ENCODE measurements around the gene CFAP74.
A peak's percentile ranks its signal among the peaks of the same experiment; 100 is the strongest.

CFAP74 gene

DNA sequence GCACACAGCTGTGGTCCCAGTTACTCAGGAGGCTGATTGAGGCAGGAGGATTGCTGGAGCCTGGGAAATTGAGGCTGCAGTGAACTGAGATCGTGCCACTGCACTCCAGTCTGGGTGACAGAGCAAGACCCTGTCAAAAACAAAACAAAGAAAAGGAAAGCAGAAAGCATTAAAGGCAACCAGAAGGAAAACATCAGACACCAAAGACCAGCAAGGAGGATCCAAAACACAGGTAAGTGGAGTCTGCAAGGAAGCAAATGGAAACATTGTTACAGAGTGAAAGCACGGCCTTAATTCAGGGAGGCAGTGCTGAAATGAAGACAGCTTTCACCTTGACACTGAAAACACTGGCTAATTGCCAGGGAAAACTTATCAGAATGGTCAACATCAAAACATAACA is 40.8 kb downstream of the CFAP74 start:
- no peak overlapping the region for H3K4me3 Mint-ChIP-seq
- no peaks in the 10 kb centered on the region for H3K36me3 Mint-ChIP-seq (ENCODE audit: low read depth)
- no peaks in the 10 kb centered on the region for H3K9me3 Mint-ChIP-seq
- no peak overlapping the region for H3K27ac Mint-ChIP-seq
- peaks cover 6% of the 10 kb centered on the region for H3K4me1 Mint-ChIP-seq (ENCODE audit: low read depth)
- peaks cover 25% of the 10 kb centered on the region for H3K27me3 Mint-ChIP-seq

DNA sequence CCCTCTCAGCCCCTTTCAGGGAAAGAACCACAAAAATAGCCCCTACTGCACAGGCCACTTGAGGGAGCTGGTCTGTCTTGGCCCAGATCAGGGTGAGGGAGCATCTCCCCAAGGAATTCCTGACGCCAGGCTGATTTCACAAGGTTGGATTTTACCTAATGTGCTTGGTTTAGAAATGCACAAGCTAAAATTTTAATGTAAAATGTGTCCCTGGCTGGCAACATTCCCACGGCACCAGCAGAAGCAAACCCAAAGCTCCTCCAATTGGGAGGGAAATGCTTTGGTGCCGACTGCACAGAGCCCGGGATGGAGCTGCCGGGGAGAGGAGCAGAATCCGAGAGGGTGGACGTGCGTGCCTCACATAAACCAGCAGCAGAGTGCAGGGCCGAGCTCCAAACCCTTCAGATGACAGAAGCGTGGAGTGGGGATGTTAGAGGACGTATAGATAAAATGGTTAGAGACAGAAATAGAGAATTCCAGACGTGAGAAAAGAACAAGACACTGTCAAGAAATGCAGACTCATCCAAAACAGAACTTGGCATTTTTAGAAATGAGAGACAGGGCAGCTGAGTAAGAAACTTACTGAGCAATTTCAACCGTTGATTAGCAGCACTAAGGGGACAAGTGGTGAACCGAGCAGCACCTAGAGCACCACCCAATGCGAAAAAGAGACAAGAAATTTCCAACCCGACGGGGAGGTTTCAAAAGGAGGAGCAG is 42.9 kb downstream of the CFAP74 start:
- no peak overlapping the region for H3K4me3 Mint-ChIP-seq
- peaks cover 25% of the 10 kb centered on the region for H3K27me3 Mint-ChIP-seq
- H3K27ac Mint-ChIP-seq = no peak overlapping the region
- H3K36me3 Mint-ChIP-seq (ENCODE audit: low read depth) = no peaks in the 10 kb centered on the region
- H3K4me1 Mint-ChIP-seq (ENCODE audit: low read depth) = peaks cover 6% of the 10 kb centered on the region
- H3K9me3 Mint-ChIP-seq = no peaks in the 10 kb centered on the region

DNA sequence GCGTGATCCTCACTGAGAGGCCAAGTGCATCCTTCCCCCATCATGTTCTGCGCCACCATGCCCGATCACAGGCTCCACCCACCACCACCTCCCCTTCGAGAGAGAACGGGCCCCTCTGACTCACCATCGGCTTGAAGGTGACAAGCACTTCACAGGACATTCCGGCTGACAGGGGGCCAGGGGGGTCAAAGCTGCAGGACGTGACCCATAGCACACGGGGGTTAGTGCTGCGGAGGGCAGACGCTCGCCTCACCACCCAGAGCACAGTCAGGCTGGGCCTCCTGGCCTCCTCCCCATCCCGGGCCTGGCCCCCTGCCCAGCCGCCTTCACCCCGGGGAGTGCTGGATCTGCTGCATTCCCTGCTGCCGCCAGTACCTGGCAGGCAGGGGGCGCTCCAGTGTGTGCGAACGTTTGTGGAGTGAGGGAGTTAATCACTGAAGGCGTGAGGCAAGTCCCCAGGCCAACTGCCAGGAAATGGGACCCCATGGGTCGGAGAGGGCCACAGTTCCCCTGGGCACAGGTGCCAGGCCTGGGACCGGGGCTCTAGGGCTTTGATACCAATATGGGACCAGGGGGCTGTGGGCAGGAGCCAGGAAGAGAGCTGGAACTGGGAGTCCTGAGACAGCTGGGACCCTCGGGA is 43.6 kb downstream of the CFAP74 start:
- H3K4me3 Mint-ChIP-seq = no peak overlapping the region
- H3K36me3 Mint-ChIP-seq (ENCODE audit: low read depth) = no peaks in the 10 kb centered on the region
- peaks cover 7% of the 10 kb centered on the region for H3K4me1 Mint-ChIP-seq (ENCODE audit: low read depth)
- H3K9me3 Mint-ChIP-seq = no peaks in the 10 kb centered on the region
- peaks cover 25% of the 10 kb centered on the region for H3K27me3 Mint-ChIP-seq
- no peak overlapping the region for H3K27ac Mint-ChIP-seq

DNA sequence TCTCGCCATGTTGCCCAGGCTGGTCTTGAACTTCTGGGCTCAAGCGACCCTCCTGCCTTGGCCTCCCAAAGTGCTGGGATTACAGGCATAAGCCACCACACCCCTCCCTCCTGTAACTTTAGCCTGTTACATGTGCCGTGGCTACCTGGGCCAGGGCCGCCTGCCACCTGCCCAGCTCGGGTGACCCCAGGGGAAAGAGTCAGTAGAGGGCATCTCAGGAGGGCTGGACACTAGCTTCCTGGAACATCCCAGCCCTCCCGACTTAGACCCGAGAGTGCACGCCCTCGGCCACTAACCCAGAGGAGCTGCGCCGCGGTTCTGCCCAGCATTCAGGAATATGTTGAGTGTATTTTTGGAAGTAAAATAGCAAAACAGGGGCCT is 44.1 kb downstream of the CFAP74 start:
- H3K9me3 Mint-ChIP-seq = no peaks in the 10 kb centered on the region
- no peak overlapping the region for H3K27ac Mint-ChIP-seq
- H3K4me1 Mint-ChIP-seq (ENCODE audit: low read depth) = peaks cover 11% of the 10 kb centered on the region
- H3K27me3 Mint-ChIP-seq = peaks cover 25% of the 10 kb centered on the region
- no peaks in the 10 kb centered on the region for H3K36me3 Mint-ChIP-seq (ENCODE audit: low read depth)
- no peak overlapping the region for H3K4me3 Mint-ChIP-seq

DNA sequence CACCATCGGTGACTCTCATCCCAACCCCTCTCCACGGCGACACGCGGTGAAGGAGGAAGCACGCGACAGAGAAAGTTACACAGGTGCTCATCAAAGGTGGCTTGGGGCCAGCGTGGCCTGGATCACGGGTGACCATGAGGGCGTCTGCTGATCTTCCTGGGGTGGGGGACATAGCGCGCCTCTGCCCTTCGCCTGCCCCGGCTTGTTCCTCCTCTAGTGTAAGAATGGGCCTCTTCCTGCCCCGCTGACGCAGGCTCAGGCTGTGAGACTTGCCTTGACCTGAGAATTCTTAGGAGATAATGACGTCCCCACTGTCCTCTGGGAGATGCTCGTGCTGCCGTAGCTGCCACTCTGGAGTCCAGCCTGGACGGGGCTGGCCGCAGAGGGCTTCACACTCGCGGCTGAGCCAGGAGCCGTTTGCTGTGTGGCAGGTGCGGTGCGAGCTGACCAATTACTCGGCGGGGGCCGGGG is 45.5 kb downstream of the CFAP74 start:
- Mint-ChIP-seq H3K9me3 (no peaks in the 10 kb centered on the region), H3K4me3 (no peak overlapping the region), H3K27ac (no peak overlapping the region), H3K27me3 (peaks cover 22% of the 10 kb centered on the region), H3K36me3 (ENCODE audit: low read depth) (no peaks in the 10 kb centered on the region), H3K4me1 (ENCODE audit: low read depth) (peaks cover 11% of the 10 kb centered on the region)

DNA sequence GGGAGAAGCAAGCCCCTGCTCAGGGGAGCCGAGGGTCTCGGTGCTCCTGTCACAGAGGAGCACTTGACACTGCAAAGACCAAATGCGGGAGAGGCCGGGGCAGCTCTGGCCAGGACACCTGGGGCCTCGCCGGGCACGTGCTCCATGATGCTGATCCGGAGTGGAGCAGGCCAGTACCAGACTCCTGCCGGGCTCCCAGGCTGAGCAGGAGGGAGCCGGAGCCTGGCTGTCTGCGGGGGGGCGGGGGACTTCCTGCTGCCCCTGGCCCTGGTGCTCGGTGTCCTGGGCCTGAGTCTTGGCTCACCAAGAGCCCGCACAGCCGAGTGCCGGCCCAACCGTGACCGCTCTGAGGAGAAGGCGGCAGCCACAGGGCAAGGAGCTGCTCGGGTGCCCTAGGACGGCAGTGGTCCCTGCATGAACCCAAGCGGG is 46.0 kb downstream of the CFAP74 start:
- Mint-ChIP-seq H3K4me3 (no peak overlapping the region), H3K9me3 (no peaks in the 10 kb centered on the region), H3K27ac (no peak overlapping the region), H3K27me3 (peaks cover 22% of the 10 kb centered on the region), H3K4me1 (ENCODE audit: low read depth) (peaks cover 11% of the 10 kb centered on the region), H3K36me3 (ENCODE audit: low read depth) (no peaks in the 10 kb centered on the region)

DNA sequence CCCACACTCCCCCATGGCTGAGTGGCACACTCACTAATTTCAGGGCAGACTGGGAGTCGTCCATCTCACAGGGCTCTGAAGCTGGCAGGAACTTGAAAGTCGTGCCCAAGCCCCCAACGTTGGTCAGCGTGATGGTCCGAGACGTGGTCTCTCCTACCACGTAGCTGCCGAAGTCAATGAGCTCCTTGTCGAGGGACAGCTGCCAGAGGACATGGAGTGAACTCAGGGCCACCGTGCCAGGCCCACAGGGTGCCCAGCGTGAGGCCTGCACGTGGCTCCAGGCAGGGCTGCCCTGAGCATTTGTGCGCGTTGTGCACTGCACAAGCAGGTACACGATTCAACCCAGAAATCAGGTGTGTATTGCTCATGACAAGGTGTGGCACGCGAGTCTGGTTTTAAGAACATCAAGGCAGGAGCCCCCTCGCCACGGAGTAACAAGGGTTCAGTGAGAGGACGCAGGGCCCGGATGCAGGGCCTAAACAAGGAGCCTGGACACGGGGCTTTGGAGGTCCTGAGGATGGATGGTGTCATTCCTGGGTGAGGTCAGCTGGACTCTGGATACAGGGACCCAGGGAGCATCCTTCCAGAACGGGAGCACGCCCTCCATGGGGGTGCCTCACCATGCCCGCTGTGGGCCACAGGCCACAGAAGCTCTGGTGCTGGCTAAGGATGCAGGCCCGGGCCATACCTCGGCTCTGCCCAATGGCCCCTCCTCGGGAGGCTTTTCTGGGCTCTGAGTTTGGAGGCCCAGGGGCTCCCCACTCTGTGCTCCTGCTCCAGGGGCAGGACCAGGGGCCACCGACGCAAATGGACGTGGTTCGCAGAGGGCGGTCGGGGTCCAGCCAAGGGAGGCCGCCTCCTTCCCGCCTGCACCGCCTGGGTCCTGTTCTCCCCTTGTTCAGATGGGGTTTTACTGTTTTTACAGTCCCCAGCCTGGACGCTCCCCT is 46.7 kb downstream of the CFAP74 start:
- no peak overlapping the region for H3K27ac Mint-ChIP-seq
- no peak overlapping the region for H3K4me3 Mint-ChIP-seq
- H3K4me1 Mint-ChIP-seq (ENCODE audit: low read depth) = peaks cover 11% of the 10 kb centered on the region
- H3K36me3 Mint-ChIP-seq (ENCODE audit: low read depth) = no peaks in the 10 kb centered on the region
- peaks cover 21% of the 10 kb centered on the region for H3K27me3 Mint-ChIP-seq
- no peaks in the 10 kb centered on the region for H3K9me3 Mint-ChIP-seq

DNA sequence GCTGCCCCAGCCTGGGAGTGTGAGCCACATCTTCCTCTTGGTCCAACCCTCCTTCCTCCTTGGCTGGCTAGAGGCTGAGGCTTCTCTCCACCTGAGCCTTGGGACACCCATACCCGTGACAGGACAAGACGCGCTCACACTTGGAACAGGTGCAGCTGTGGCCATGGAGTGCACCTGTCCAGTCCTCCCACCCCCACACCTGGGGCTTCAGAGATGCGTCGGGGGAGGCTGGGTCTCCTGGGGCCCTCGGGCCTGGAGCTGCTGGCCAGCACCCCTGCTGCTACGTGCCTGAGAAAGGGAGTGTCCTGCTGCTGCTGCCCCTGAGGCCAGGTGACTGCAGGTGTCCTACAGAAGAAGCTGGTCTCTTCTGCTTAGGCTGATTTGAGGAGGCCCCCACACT is 47.5 kb downstream of the CFAP74 start:
- no peaks in the 10 kb centered on the region for H3K36me3 Mint-ChIP-seq (ENCODE audit: low read depth)
- H3K27me3 Mint-ChIP-seq = peaks cover 18% of the 10 kb centered on the region
- H3K4me1 Mint-ChIP-seq (ENCODE audit: low read depth) = peaks cover 11% of the 10 kb centered on the region
- H3K27ac Mint-ChIP-seq = no peak overlapping the region
- no peak overlapping the region for H3K4me3 Mint-ChIP-seq
- peaks cover 6% of the 10 kb centered on the region for H3K9me3 Mint-ChIP-seq

DNA sequence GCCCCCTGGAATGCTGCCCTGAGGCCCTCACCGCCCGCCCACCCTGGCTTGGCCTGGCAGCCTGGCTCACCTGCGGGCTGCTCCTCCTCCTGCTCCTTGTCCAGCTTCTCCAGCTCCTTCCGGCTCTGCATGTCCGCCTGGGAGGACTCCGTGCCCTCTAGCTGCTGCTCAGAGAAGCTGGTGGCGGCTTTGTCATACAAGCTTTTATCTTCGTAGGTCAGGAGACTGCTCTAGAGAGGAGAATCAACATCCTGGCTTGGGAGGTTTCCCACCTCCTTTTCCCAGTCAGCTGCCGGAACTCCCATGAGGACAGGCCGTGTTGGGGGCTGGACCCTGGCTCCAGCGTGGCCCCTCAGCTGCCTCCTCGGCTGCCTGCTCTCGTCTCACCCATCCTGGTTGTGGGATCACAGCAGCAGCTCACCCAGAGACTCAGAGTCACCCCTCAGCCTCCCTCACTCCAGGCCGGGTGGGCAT is 47.9 kb downstream of the CFAP74 start:
- Mint-ChIP-seq H3K4me1 (ENCODE audit: low read depth) (peaks cover 11% of the 10 kb centered on the region), H3K9me3 (peaks cover 11% of the 10 kb centered on the region), H3K27me3 (peaks cover 18% of the 10 kb centered on the region), H3K27ac (no peak overlapping the region), H3K36me3 (ENCODE audit: low read depth) (no peaks in the 10 kb centered on the region), H3K4me3 (no peak overlapping the region)

DNA sequence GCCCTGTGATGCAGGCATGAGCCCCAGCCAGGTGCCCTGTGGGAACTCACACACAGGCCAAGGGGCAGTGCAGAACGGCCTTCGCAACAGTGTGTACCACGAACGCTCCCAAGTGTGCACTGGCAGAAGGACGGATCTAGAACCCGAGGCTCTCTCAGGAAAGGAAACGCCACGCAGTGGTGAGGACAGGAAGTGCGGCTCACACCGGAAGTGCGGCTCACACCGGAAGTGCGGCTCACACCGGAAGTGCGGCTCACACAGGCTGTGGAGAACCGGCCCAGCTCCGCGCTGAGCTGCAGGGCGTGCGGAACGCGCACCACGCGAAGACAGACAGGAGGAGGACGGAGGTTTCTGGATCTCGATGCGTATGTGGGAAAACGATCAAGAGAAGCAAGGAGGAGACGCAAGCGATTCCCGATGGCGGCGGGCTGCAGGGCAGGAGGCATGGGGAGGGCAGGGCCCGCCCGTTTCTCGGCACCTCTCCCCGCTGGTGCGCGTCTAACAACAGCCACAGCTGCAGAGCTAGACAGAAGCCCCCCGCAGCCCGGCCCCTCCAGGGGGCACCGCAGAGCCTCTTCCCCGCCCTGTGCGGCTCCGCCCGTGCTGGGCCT is 48.6 kb downstream of the CFAP74 start:
- H3K27me3 Mint-ChIP-seq = peaks cover 19% of the 10 kb centered on the region
- H3K36me3 Mint-ChIP-seq (ENCODE audit: low read depth) = no peaks in the 10 kb centered on the region
- peaks cover 12% of the 10 kb centered on the region for H3K9me3 Mint-ChIP-seq
- peaks cover 11% of the 10 kb centered on the region for H3K4me1 Mint-ChIP-seq (ENCODE audit: low read depth)
- H3K27ac Mint-ChIP-seq = peak overlapping the region; percentile 65
- H3K4me3 Mint-ChIP-seq = no peak overlapping the region

DNA sequence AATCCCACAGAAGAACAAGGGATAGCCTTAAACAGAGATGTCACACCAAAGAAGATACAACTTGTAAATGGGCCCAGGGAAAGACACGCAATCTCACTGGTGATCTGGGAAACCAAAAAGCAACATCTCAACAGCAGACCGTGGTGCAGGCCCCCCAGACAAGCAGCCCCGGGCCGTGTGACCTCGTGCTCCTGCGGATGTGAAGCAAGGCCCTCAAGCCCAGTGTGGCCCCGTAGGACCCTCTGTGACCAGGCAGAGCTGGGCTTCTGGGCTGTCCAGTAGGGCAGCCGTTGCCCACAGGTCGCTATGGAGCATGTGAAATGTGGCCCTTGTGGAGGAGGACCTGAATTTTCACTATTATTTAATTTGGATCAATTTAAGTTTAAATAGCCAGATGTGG is 49.6 kb downstream of the CFAP74 start:
- Mint-ChIP-seq H3K9me3 (peaks cover 12% of the 10 kb centered on the region), H3K27ac (no peak overlapping the region), H3K4me3 (no peak overlapping the region), H3K4me1 (ENCODE audit: low read depth) (peaks cover 5% of the 10 kb centered on the region), H3K27me3 (peaks cover 20% of the 10 kb centered on the region), H3K36me3 (ENCODE audit: low read depth) (no peaks in the 10 kb centered on the region)

DNA sequence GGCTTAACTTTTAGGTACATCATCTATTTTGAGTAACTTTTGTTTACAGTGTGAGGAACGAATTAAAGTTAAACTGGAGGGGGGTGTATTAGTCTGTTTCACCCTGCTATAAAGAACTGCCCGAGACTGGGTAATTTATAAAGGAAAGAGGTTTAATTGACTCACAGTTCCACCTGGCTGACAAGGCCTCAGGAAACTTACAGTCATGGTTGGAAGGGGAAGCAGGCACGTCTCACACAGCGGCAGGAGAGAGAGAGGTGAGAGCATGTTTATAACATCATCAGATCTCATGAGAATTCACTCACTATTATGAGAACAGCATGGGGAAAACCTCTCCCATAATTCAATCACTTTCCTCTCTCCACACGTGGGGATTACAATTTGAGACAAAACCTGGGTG is 52.6 kb downstream of the CFAP74 start:
- Mint-ChIP-seq H3K36me3 (ENCODE audit: low read depth) (no peaks in the 10 kb centered on the region), H3K9me3 (peaks cover 12% of the 10 kb centered on the region), H3K27me3 (peaks cover 13% of the 10 kb centered on the region), H3K27ac (no peak overlapping the region), H3K4me3 (no peak overlapping the region), H3K4me1 (ENCODE audit: low read depth) (peaks cover 5% of the 10 kb centered on the region)

DNA sequence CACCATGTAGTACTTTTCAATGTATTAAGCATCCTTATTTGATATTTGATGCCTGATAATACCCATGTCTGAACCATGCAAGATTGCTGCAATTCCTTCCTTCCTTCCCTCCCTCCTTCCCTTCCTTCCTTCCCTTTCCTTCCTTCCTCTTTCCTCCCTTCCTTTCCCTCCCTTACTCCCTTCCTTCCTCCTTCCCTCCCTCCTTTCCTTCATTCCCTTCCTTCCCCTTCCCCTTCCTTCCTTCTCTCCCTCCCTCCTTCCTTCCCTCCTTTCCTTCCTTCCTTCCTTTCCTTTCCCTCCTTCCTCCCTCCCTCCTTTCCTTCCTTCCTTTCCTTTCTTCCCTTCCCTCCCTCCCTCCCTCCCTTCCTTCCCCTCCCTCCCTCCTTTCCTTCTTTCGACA is 54.8 kb downstream of the CFAP74 start:
- H3K4me1 Mint-ChIP-seq (ENCODE audit: low read depth) = no peaks in the 10 kb centered on the region
- H3K4me3 Mint-ChIP-seq = no peak overlapping the region
- peaks cover 13% of the 10 kb centered on the region for H3K27me3 Mint-ChIP-seq
- no peaks in the 10 kb centered on the region for H3K36me3 Mint-ChIP-seq (ENCODE audit: low read depth)
- no peak overlapping the region for H3K27ac Mint-ChIP-seq
- H3K9me3 Mint-ChIP-seq = peaks cover 12% of the 10 kb centered on the region

DNA sequence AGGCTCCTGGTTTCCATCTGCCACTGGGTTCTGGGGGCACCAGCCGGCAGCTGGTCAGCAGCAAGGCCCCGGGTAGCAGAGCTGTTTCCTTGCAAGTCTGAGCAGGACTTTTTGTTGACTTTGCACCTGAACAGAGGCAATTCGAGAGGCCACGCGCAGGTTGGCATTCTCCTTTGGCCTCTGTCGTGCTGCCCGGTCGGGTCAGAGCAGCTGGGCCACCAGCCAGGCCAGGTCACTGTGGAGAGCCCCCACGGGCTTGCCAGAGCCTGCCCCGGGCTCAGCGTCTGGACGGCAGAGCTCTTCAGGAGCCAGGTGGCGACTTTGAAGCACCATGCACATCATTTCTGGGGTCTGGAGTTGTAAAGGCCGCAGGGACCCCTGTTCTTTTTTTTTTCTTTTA is 56.1 kb downstream of the CFAP74 start:
- no peaks in the 10 kb centered on the region for H3K4me1 Mint-ChIP-seq (ENCODE audit: low read depth)
- no peak overlapping the region for H3K4me3 Mint-ChIP-seq
- no peak overlapping the region for H3K27ac Mint-ChIP-seq
- no peaks in the 10 kb centered on the region for H3K36me3 Mint-ChIP-seq (ENCODE audit: low read depth)
- H3K9me3 Mint-ChIP-seq = peaks cover 12% of the 10 kb centered on the region
- peaks cover 13% of the 10 kb centered on the region for H3K27me3 Mint-ChIP-seq

All from stimulated activated naive CD8-positive, alpha-beta T cell treated with anti-CD3 and anti-CD28 coated beads, Interleukin-15, Interleukin-2, amounts not matched to agents 100 ng/mL and 50 ng/mL, for 24 hours (primary cell).